H1 (cell line): Measurements from ENCODE around the gene HTRA2. TPM values are rescaled to one million over a fixed set of nuclear protein-coding genes. Genes with fewer than 3 reads are reported as not detected.

Experiments used
- CTCF ChIA-PET: fragments of 300-600 bp; sonication (Branson Sonifier 250); formaldehyde crosslinking; loops from one replicate; lab custom pipeline; 2021; ENCODE audit not compliant: partially characterized antibody; lab: Charles Lee
- POLR2A ChIA-PET: fragments of 300-600 bp; sonication (Branson Sonifier 250); formaldehyde crosslinking; loops from one replicate; lab custom pipeline; 2021; ENCODE audit warnings: inconsistent platforms; ENCODE audit not compliant: partially characterized antibody; lab: Charles Lee
- DNase-seq, 2 experiments: peaks; one replicate each; pipeline versions ENCODE4 v3.0.0 to v3.0.0-alpha.2; 2010 to 2022; ENCODE audit warnings: low spot score in 2 of 2, low read depth in 1 of 2, mixed read lengths in 1 of 2
- FAIRE-seq: peaks from 2 replicates; lab custom pipeline; 2011; peaks lifted over from hg19 to GRCh38; lab: Jason Lieb, UNC
- H2AFZ ChIP-seq: 2 replicates; pipeline ENCODE4 v1.8.1; 2012; ENCODE audit warnings: low read length, inconsistent platforms
- H2AK5ac ChIP-seq: 2 replicates; pipeline ENCODE4 v1.6.1; 2013; ENCODE audit warnings: low read depth, low read length
- H2BK120ac ChIP-seq: replicated peaks from 2 replicates; pipeline ENCODE3; 2013; ENCODE audit warnings: low read depth, low read length, inconsistent platforms
- H2BK12ac ChIP-seq: 2 replicates; pipeline ENCODE4 v1.6.1; 2013; ENCODE audit warnings: low read depth, low read length
- H2BK15ac ChIP-seq: 2 replicates; pipeline ENCODE4 v1.6.1; 2013; ENCODE audit warnings: low read length
- H2BK20ac ChIP-seq: 2 replicates; pipeline ENCODE4 v1.6.1; 2013; ENCODE audit warnings: low read length
- H2BK5ac ChIP-seq: 2 replicates; pipeline ENCODE4 v1.6.1; 2013; ENCODE audit warnings: low read depth, low read length
- H3K14ac ChIP-seq: 2 replicates; pipeline ENCODE4 v1.6.1; 2013; ENCODE audit warnings: inconsistent platforms; ENCODE audit not compliant: insufficient read length
- H3K18ac ChIP-seq: 2 replicates; pipeline ENCODE4 v1.6.1; 2013; ENCODE audit warnings: low read length; ENCODE audit errors: extremely low read depth
- H3K23ac ChIP-seq: 2 replicates; pipeline ENCODE4 v1.6.1; 2013; ENCODE audit warnings: inconsistent platforms; ENCODE audit not compliant: insufficient read length
- H3K23me2 ChIP-seq: 2 replicates; pipeline ENCODE4 v1.6.1; 2013; ENCODE audit warnings: low read depth, low read length
- H3K27ac ChIP-seq: 2 replicates; pipeline ENCODE4 v1.6.1; 2011; ENCODE audit warnings: low read depth, low read length, inconsistent platforms
- H3K27me3 ChIP-seq, 4 experiments: replicated peaks in 1 of 4; 1 replicate in 1 of 4; 2 replicates in 3 of 4; pipeline versions ENCODE4 v1.6.1 to v1.8.1; 2011 to 2013; ENCODE audit warnings: low read length in 3 of 4, mild to moderate bottlenecking in 3 of 4, inconsistent platforms in 2 of 4, mixed read lengths in 2 of 4, moderate library complexity in 1 of 4; ENCODE audit not compliant: control insufficient read depth in 3 of 4, insufficient read depth in 3 of 4; ENCODE audit errors: extremely low read depth in 1 of 4
- H3K36me3 ChIP-seq, 4 experiments: 2 replicates each; pipeline versions ENCODE4 v1.6.1 to v1.8.1; 2011 to 2013; ENCODE audit warnings: mild to moderate bottlenecking in 4 of 4, low read length in 3 of 4, moderate library complexity in 2 of 4, control low read depth in 1 of 4, inconsistent platforms in 1 of 4; ENCODE audit not compliant: insufficient read depth in 4 of 4, control insufficient read depth in 2 of 4
- H3K4ac ChIP-seq: replicated peaks from 2 replicates; pipeline ENCODE3; 2013; ENCODE audit warnings: low read length, low read depth, mixed read lengths, inconsistent platforms; ENCODE audit not compliant: insufficient read length
- H3K4me1 ChIP-seq, 4 experiments: replicated peaks in 1 of 4; 1 replicate in 1 of 4; 2 replicates in 3 of 4; pipeline versions ENCODE4 v1.6.1 to v1.8.1; 2011 to 2013; ENCODE audit warnings: low read length in 3 of 4, inconsistent platforms in 2 of 4, mixed read lengths in 1 of 4; ENCODE audit not compliant: insufficient read depth in 4 of 4, control insufficient read depth in 3 of 4
- H3K4me2 ChIP-seq, 2 experiments: 2 replicates each; pipeline versions ENCODE4 v1.6.1 to v1.8.1; 2011 to 2013; ENCODE audit warnings: low read depth in 2 of 2, low read length in 2 of 2, control low read depth in 1 of 2, inconsistent platforms in 1 of 2, mild to moderate bottlenecking in 1 of 2; ENCODE audit not compliant: insufficient read depth in 1 of 2
- H3K4me3 ChIP-seq, 4 experiments: fragments of 200-600, 300-600 bp in 1 of 4; sonication (generic), shearing (Covaris generic), sonication (Bioruptor Twin) in 1 of 4; 2 replicates each; pipeline versions ENCODE4 v1.5.1 to v1.8.1; 2011 to 2016; ENCODE audit warnings: low read length in 4 of 4, low read depth in 3 of 4, control low read depth in 2 of 4, inconsistent platforms in 2 of 4, mild to moderate bottlenecking in 2 of 4, mixed read lengths in 1 of 4, moderate library complexity in 1 of 4; ENCODE audit not compliant: insufficient read depth in 2 of 4; ENCODE audit errors: extremely low read depth in 1 of 4
- H3K56ac ChIP-seq: replicated peaks from 2 replicates; pipeline ENCODE3; 2013; ENCODE audit warnings: low read depth, mild to moderate bottlenecking, mixed read lengths, low read length, inconsistent platforms; ENCODE audit not compliant: insufficient read length
- H3K79me1 ChIP-seq: 2 replicates; pipeline ENCODE4 v1.6.1; 2013; ENCODE audit warnings: low read depth, low read length, control low read depth
- H3K79me2 ChIP-seq, 2 experiments: 2 replicates each; pipeline versions ENCODE4 v1.6.1 to v1.8.1; 2012 to 2013; ENCODE audit warnings: low read length in 2 of 2, mild to moderate bottlenecking in 2 of 2, inconsistent platforms in 1 of 2; ENCODE audit not compliant: insufficient read depth in 2 of 2, control insufficient read depth in 1 of 2
- H3K9ac ChIP-seq, 4 experiments: replicated peaks in 1 of 4; 1 replicate in 1 of 4; 2 replicates in 3 of 4; pipeline versions ENCODE4 v1.6.1 to v1.8.1; 2011 to 2013; ENCODE audit warnings: low read depth in 3 of 4, low read length in 3 of 4, control low read depth in 2 of 4, mild to moderate bottlenecking in 2 of 4, moderate library complexity in 2 of 4, inconsistent platforms in 1 of 4; ENCODE audit errors: extremely low read depth in 1 of 4
- H3K9me3 ChIP-seq, 2 experiments: 2 replicates each; pipeline versions ENCODE4 v1.6.1 to v1.8.1; 2012 to 2013; ENCODE audit warnings: mild to moderate bottlenecking in 2 of 2, moderate library complexity in 2 of 2, control low read depth in 1 of 2, inconsistent platforms in 1 of 2, low read depth in 1 of 2, low read length in 1 of 2, mixed read lengths in 1 of 2; ENCODE audit not compliant: insufficient read depth in 2 of 2
- H4K20me1 ChIP-seq, 2 experiments: replicated peaks in 1 of 2; 2 replicates each; pipeline versions ENCODE3 to v1.8.1; 2011 to 2013; ENCODE audit warnings: inconsistent platforms in 2 of 2, low read length in 2 of 2, mild to moderate bottlenecking in 1 of 2; ENCODE audit not compliant: insufficient read depth in 2 of 2, control insufficient read depth in 1 of 2
- H4K5ac ChIP-seq: 2 replicates; pipeline ENCODE4 v1.6.1; 2013; ENCODE audit warnings: low read length, low read depth, mixed read lengths, inconsistent platforms; ENCODE audit not compliant: insufficient read length
- H4K8ac ChIP-seq: 2 replicates; pipeline ENCODE4 v1.8.0; 2013; ENCODE audit warnings: mild to moderate bottlenecking, moderate library complexity, low read length, inconsistent platforms; ENCODE audit not compliant: insufficient read depth; ENCODE audit errors: extremely low read depth
- H4K91ac ChIP-seq: replicated peaks from 2 replicates; pipeline ENCODE3; 2013; ENCODE audit warnings: low read length, mixed read lengths, inconsistent platforms; ENCODE audit not compliant: insufficient read length
- ASH2L ChIP-seq: fragments of 200-600, 300-600 bp; sonication (generic); IDR thresholded peaks from one replicate; pipeline ENCODE4 v1.7.1; 2017; ENCODE audit warnings: low read length
- CREB1 ChIP-seq: IDR thresholded peaks from 2 replicates; pipeline ENCODE4 v1.6.1; 2012; ENCODE audit warnings: inconsistent platforms
- SUZ12 ChIP-seq: fragments of 200-600 bp; sonication (generic); IDR thresholded peaks from 2 replicates; pipeline ENCODE4 v1.6.1; 2012; ENCODE audit warnings: mild to moderate bottlenecking, inconsistent platforms, low read length, moderate library complexity, mixed read lengths
- WGBS, 2 experiments: shearing (Covaris generic) in 1 of 2; methylation state at CpG; one replicate each; pipeline versions ENCODE4 v1.1.6 to v1.1.7; 2013 to 2015; ENCODE audit warnings: low lambda C conversion rate in 2 of 2, mixed read lengths in 2 of 2, inconsistent platforms in 1 of 2, low coverage in 1 of 2, missing lambda C conversion rate in 1 of 2; ENCODE audit not compliant: insufficient replicate concordance in 2 of 2, insufficient coverage in 1 of 2, insufficient read length in 1 of 2; ENCODE audit errors: extremely low coverage in 1 of 2, missing lambda C conversion rate in 1 of 2; 5-methylcytosine and 5-hydroxymethylcytosine counted together
- polyA plus RNA-seq, 7 experiments: library from polyadenylated mRNA; depleted of rRNA in 3 of 7; stranded (reverse) in 5 of 7; unstranded in 2 of 7; fragments of >200 nt in 5 of 7; fragments of 200-250 nt in 2 of 7; gene quantifications; 1 replicate in 5 of 7; 2 replicates in 1 of 7; 4 replicates in 1 of 7; pipeline versions ENCODE4 v1.2.1 to v1.2.3, GENCODE V29; 2011 to 2013; ENCODE audit warnings: missing spikeins in 2 of 7, mixed read lengths in 2 of 7
- total RNA-seq: library from RNA; stranded (reverse); fragmentation: NEBNext Ultra II Directional; extraction: Animal tissue kit (Norgen Biotek cat#: 25700); gene quantifications from 2 replicates; pipeline ENCODE4 v1.2.1, GENCODE V29; 2021

Gene HTRA2
- total and polyA plus RNA-seq, 2 of the 8 experiments (the other 6 are each of a cell fraction or from before 2014, with no cell fraction given) = 21.6 to 37.6 TPM

DNA sequence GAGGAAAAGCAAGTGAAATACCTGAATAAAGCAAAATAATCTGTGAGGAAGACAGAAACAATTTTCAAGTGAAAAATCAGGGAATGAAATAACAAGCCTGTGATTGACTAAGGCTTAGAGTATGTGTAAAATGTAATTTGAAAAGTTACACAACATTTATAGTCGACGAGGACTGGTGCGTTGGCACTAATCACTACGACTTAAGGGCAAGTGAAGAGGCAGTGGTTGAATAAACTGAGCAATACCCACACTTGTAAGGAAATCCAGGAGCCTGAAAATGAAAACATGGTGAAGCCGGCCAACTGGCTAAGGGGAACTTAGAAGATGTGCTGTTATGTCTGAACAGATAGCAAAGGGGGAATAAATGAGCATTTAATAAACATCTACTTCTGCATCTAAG is 38.1 kb downstream of the HTRA2 start:
- no peak overlapping the region for H3K4me2 ChIP-seq
- no peaks in the 10 kb centered on the region for H3K27me3 ChIP-seq
- TF ChIP-seq SUZ12 = no peak
- no peak for TF ChIP-seq CREB1
- TF ChIP-seq ASH2L = no peak

More for the DNA sequence above, 38.1 kb downstream of the HTRA2 start:
- Histone ChIP-seq H3K9me3 (no peaks in the 10 kb centered on the region), H3K79me1 (0 out of 2 replicates have a peak, but pooled peaks cover 2% of the 10 kb centered on the region), H3K9ac (no peak overlapping the region), H2BK20ac (no peak overlapping the region), H3K4me3 (no peak overlapping the region), H2BK5ac (no peak overlapping the region), H3K4me1 (no peaks in the 10 kb centered on the region), H2BK120ac (no peak overlapping the region), H3K14ac (no peak overlapping the region), H2AK5ac (no peak overlapping the region), H4K8ac (no peak overlapping the region), H4K5ac (no peak overlapping the region), H4K20me1 (no peaks in the 10 kb centered on the region), H3K18ac (no peak overlapping the region), H3K4ac (no peak overlapping the region), H2BK12ac (no peak overlapping the region), H3K79me2 (no peaks in the 10 kb centered on the region), H3K56ac (no peak overlapping the region), H2BK15ac (no peak overlapping the region), H3K27ac (no peak overlapping the region), H3K23me2 (peaks cover 2% of the 10 kb centered on the region; the same call in 1 of the 2 replicates), H3K23ac (no peak overlapping the region), H3K36me3 (no peaks in the 10 kb centered on the region), H2AFZ (no peak overlapping the region), H4K91ac (no peak overlapping the region)
- ChIA-PET CTCF (interaction anchor here (0.9 to 4.4 kb wide), 4 partner anchors 7 to 22 kb away, joined by 3 to 24 read pairs (median 3); no protein-coding TSS in a partner anchor), POLR2A (interaction anchor here (1.0 to 1.2 kb wide), 2 partner anchors 11 to 13 kb away, joined by 3 to 4 read pairs; no protein-coding TSS in a partner anchor)
- WGBS, 2 experiments = 92% methylated on average over 5 of the region's 5 CpGs; no CpG with 5 or more reads in 1 of the 2 experiments
- FAIRE-seq (no peak), DNase-seq (no peak)
